IMR-90 (cell line): Measurements from ENCODE around the gene GLCE. TPM values are rescaled to one million over a fixed set of nuclear protein-coding genes. Genes with fewer than 3 reads are reported as not detected.
"Not testable (repeated sequence)": the region's sequence is repeated elsewhere in the genome, so short reads cannot be mapped to it uniquely, and the experiment has no call there.

Experiments
- ATAC-seq: fragments of 200-7000 bp; cut with Tn5 transposase; 2 replicates; pipeline ENCODE4 v1.9.1; 2020; ENCODE audit warnings: low read depth, mild to moderate bottlenecking, moderate library complexity
- BruUV-seq: library from RNA; stranded (reverse); fragments of 400-500 nt; replicated peaks from 2 replicates; lab custom pipeline; 2021; lab: Mats Ljungman, UMichigan
- CTCF ChIA-PET: fragments of 300-600 bp; formaldehyde crosslinking; extraction: SDS; loops from one replicate; lab custom pipeline; 2021; ENCODE audit warnings: antibody characterized with exemption; lab: Yijun Ruan, JAX
- POLR2A ChIA-PET: fragments of 300-600 bp; sonication (Branson Sonifier 250); formaldehyde crosslinking; loops from one replicate; lab custom pipeline; 2022; ENCODE audit warnings: antibody characterized with exemption; ENCODE audit not compliant: unreplicated experiment; lab: Charles Lee
- DNase-seq: peaks from one replicate; pipeline ENCODE4 v3.0.0; 2013
- H2AFZ ChIP-seq: replicated peaks from 2 replicates; pipeline ENCODE3; 2013; ENCODE audit warnings: low read length, mild to moderate bottlenecking; ENCODE audit not compliant: poor library complexity
- H2AK5ac ChIP-seq: 2 replicates; pipeline ENCODE4 v1.6.1; 2013; ENCODE audit warnings: low read depth, low read length, inconsistent platforms
- H2AK9ac ChIP-seq: replicated peaks from 2 replicates; pipeline ENCODE3; 2013; ENCODE audit warnings: mild to moderate bottlenecking, low read depth, low read length, moderate library complexity; ENCODE audit not compliant: poor library complexity
- H2BK120ac ChIP-seq: 2 replicates; pipeline ENCODE4 v1.6.1; 2013; ENCODE audit warnings: low read depth, low read length, inconsistent platforms
- H2BK15ac ChIP-seq: 3 replicates; pipeline ENCODE4 v1.6.1; 2013; ENCODE audit warnings: low read depth, low read length, inconsistent platforms
- H2BK20ac ChIP-seq: 2 replicates; pipeline ENCODE4 v1.6.1; 2013; ENCODE audit warnings: low read depth, mild to moderate bottlenecking, inconsistent platforms, low read length, moderate library complexity
- H2BK5ac ChIP-seq: 2 replicates; pipeline ENCODE4 v1.6.1; 2013; ENCODE audit warnings: mild to moderate bottlenecking, low read depth, low read length, inconsistent platforms; ENCODE audit not compliant: poor library complexity, severe bottlenecking
- H3K14ac ChIP-seq: replicated peaks from 2 replicates; pipeline ENCODE4 v1.6.1; 2013; ENCODE audit warnings: low read depth, low read length, inconsistent platforms
- H3K18ac ChIP-seq: 2 replicates; pipeline ENCODE4 v1.6.1; 2013; ENCODE audit warnings: low read depth, low read length, control low read depth
- H3K23ac ChIP-seq: 2 replicates; pipeline ENCODE4 v1.6.1; 2013; ENCODE audit warnings: low read depth, low read length, inconsistent platforms
- H3K27ac ChIP-seq: 2 replicates; pipeline ENCODE4 v1.5.1; 2013; ENCODE audit warnings: mild to moderate bottlenecking, control low read depth, low read length; ENCODE audit not compliant: insufficient read depth
- H3K27me3 ChIP-seq: 2 replicates; pipeline ENCODE4 v1.6.1; 2013; ENCODE audit warnings: low read length; ENCODE audit not compliant: control insufficient read depth, insufficient read depth
- H3K36me3 ChIP-seq: 2 replicates; pipeline ENCODE4 v1.6.1; 2013; ENCODE audit warnings: low read length, mixed read lengths; ENCODE audit not compliant: control insufficient read depth, insufficient read depth
- H3K4ac ChIP-seq: 2 replicates; pipeline ENCODE4 v1.6.1; 2013; ENCODE audit warnings: low read depth, low read length, inconsistent platforms
- H3K4me1 ChIP-seq: 2 replicates; pipeline ENCODE4 v1.6.1; 2013; ENCODE audit warnings: low read length, mixed read lengths; ENCODE audit not compliant: control insufficient read depth, insufficient read depth
- H3K4me2 ChIP-seq: 2 replicates; pipeline ENCODE4 v1.6.1; 2013; ENCODE audit warnings: low read depth, mild to moderate bottlenecking, control low read depth, low read length, moderate library complexity
- H3K4me3 ChIP-seq: 2 replicates; pipeline ENCODE4 v1.5.1; 2013; ENCODE audit warnings: low read depth, mild to moderate bottlenecking, control low read depth, low read length, moderate library complexity; ENCODE audit not compliant: insufficient read depth
- H3K56ac ChIP-seq: 2 replicates; pipeline ENCODE4 v1.6.1; 2013; ENCODE audit warnings: low read length, inconsistent platforms; ENCODE audit not compliant: insufficient read depth; ENCODE audit errors: extremely low read depth
- H3K79me1 ChIP-seq, 2 experiments: 2 replicates each; pipeline ENCODE4 v1.6.1; 2013; ENCODE audit warnings: low read length in 2 of 2, inconsistent platforms in 1 of 2, low read depth in 1 of 2
- H3K9ac ChIP-seq: 2 replicates; pipeline ENCODE4 v1.6.1; 2013; ENCODE audit warnings: low read depth, low read length, control low read depth
- H3K9me1 ChIP-seq: 2 replicates; pipeline ENCODE4 v1.6.1; 2013; ENCODE audit warnings: low read length, inconsistent platforms; ENCODE audit not compliant: insufficient read depth
- H3K9me3 ChIP-seq: 2 replicates; pipeline ENCODE4 v1.6.1; 2013; ENCODE audit warnings: low read length; ENCODE audit not compliant: control insufficient read depth, insufficient read depth
- H4K20me1 ChIP-seq: 2 replicates; pipeline ENCODE4 v1.6.1; 2013; ENCODE audit warnings: low read length, inconsistent platforms; ENCODE audit not compliant: insufficient read depth
- H4K5ac ChIP-seq: 2 replicates; pipeline ENCODE4 v1.6.1; 2013; ENCODE audit warnings: mild to moderate bottlenecking, low read depth, low read length, control low read depth
- H4K8ac ChIP-seq, 2 experiments: 2 replicates each; pipeline ENCODE4 v1.6.1; 2013; ENCODE audit warnings: low read depth in 2 of 2, low read length in 2 of 2, control low read depth in 1 of 2, inconsistent platforms in 1 of 2
- H4K91ac ChIP-seq: 2 replicates; pipeline ENCODE4 v1.6.1; 2013; ENCODE audit warnings: low read depth, low read length, inconsistent platforms; ENCODE audit not compliant: insufficient read depth
- whole genome bisulfite sequencing, 2 experiments: methylation state at CpG; one replicate each; pipeline versions ENCODE4 v1.1.5 to v1.1.7; 2013; ENCODE audit warnings: missing lambda C conversion rate in 2 of 2; ENCODE audit not compliant: insufficient read length in 1 of 2; ENCODE audit errors: extremely low coverage in 2 of 2; 5-methylcytosine and 5-hydroxymethylcytosine counted together
- dilution Hi-C: fragments of 300-500 bp; cut with HindIII; formaldehyde crosslinking; loops from one replicate; pipeline ENCODE4 v1.14.3; 2018; ENCODE audit warnings: low sequenced_read_pairs; ENCODE audit not compliant: unreplicated experiment
- in situ Hi-C: fragments of 300-500 bp; cut with MboI; formaldehyde crosslinking; loops from 3 replicates; pipeline ENCODE4 v1.14.3; 2019; ENCODE audit warnings: low sequenced_read_pairs, inconsistent platforms, mixed read lengths
- intact Hi-C: fragments of 100-400 bp; cut with micrococcal nuclease; formaldehyde crosslinking; loops from 2 replicates; pipeline ENCODE4 v1.10.0; 2022
- polyA plus RNA-seq, 3 experiments: library from polyadenylated mRNA; depleted of rRNA; stranded (reverse); fragments of >200 nt; gene quantifications; 2 replicates each; pipeline ENCODE4 v1.2.3, GENCODE V29; 2012; ENCODE audit warnings: low replicate concordance in 1 of 3
- total RNA-seq: library from RNA; depleted of rRNA; stranded (reverse); fragments of >200 nt; gene quantifications from 2 replicates; pipeline ENCODE4 v1.2.3, GENCODE V29; 2012

GLCE gene
- total and polyA plus RNA-seq, 2 of the 4 experiments (the other 2 are of a cell fraction), result 15.3 to 29.6 TPM

DNA sequence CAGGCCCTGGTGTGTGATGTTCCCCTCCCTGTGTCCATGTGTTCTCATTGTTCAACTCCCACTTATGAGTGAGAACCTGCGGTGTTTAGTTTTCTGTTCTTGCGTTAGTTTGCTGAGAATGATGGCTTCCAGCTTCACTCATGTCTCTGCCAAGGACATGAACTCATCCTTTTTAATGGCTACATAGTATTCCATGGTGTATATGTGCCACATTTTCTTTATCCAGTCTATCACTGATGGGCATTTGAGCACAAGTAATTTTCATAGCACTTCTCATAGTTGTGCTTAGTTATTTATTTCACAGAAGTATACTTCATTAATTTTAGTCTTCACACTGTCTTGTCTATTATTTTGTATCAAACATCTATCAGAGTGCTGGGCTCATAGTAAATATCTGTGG is 6.8 kb upstream of the GLCE start:
- H3K4me2 ChIP-seq, H4K8ac ChIP-seq, H3K36me3 ChIP-seq, H4K91ac ChIP-seq, H3K4ac ChIP-seq, H3K27ac ChIP-seq, H3K4me1 ChIP-seq, H3K23ac ChIP-seq, intact Hi-C loops, H3K56ac ChIP-seq, dilution Hi-C loops, H3K79me1 ChIP-seq, ATAC-seq, DNase-seq, H3K9ac ChIP-seq, H4K5ac ChIP-seq, BruUV-seq, H3K14ac ChIP-seq, H2AK9ac ChIP-seq, H2BK20ac ChIP-seq, H3K4me3 ChIP-seq, H4K20me1 ChIP-seq, H2BK15ac ChIP-seq, CTCF ChIA-PET, H3K18ac ChIP-seq, in situ Hi-C loops, H2AK5ac ChIP-seq, H2AFZ ChIP-seq, H3K9me3 ChIP-seq, H3K9me1 ChIP-seq: not testable (repeated sequence)
- Histone ChIP-seq H3K27me3 (peaks cover 14% of the 10 kb centered on the region), H2BK120ac (peak overlapping the region; percentile 90; the same call in 1 of the 2 replicates), H2BK5ac (peak overlapping the region; percentile 32)
- POLR2A ChIA-PET, result interaction anchor here (0.5 kb wide), 1 partner anchor 172 kb away, joined by 7 read pairs; no protein-coding TSS in a partner anchor
- 100% methylated on average over 1 of the region's 2 CpGs; no CpG with 5 or more reads in 1 of the 2 experiments for WGBS, 2 experiments
